Activated CD8-positive, alpha-beta memory T cell treated with anti-CD3 and anti-CD28 coated beads for 36 hours (primary cell): ENCODE results near the gene EOGT. TPM values are rescaled to one million over a fixed set of nuclear protein-coding genes. Genes with fewer than 3 reads are reported as not detected.

Experiments
- CTCF ChIA-PET: fragments of 350-600 bp; sonication (Branson Sonifier 250); formaldehyde crosslinking; loops from one replicate; lab custom pipeline; 2021; ENCODE audit warnings: antibody characterized with exemption; lab: Charles Lee
- POLR2A ChIA-PET: fragments of 350-600 bp; sonication (Branson Sonifier 250); formaldehyde crosslinking; loops from one replicate; lab custom pipeline; 2021; ENCODE audit warnings: antibody characterized with exemption; lab: Charles Lee
- total RNA-seq, 2 experiments: library from RNA; stranded (reverse); gene quantifications; one replicate each; pipeline ENCODE4 v1.2.3, GENCODE V29; 2021

Gene EOGT
- 10 to 100 TPM; 15.6 to 18.2 TPM for total RNA-seq

DNA sequence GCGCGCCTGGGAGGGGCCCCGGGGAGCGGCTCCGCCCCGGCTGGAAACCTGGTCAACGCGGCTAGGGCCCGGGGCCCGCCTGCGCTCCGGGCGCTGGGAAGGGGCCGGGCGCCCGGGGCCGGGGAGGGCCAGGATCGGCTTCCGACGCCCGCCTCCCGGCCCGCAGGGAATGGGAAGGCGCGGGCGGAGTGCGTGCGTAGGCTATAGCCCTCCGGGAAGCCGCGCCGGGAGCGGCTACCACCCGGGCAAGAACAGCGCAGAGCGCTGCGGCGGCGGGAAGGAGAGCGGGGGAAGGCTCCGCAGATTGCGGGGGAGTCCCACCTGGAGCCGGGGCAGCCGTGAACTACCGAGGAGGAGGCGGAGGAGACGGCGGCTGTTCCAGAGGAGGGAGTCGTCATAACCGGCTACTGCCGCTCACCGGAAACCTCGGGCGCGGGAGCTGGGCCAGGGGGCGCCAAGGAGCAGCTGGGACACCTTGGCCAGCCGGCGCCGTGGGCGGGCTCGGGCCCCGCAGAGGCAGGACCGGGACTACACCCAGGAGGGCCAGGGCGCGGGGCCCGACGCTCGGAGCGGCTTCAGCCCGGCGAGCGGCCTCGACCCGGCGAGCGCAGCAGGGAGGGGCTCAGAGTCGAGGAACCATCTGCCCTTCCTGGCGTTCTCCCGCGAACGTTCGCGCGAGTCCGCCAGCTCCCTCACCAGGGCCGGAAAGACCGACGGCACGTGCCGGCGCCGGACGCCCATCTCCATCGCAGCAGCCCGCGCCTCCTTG lies at the start of gene EOGT:
Gene EOGT (minus strand): TSS at position 432 of the 769 bp plus-strand sequence. CDS start 3,838 bp downstream, outside the sequence.
- ChIA-PET CTCF (interaction anchor here (1.0 to 1.8 kb wide), 4 partner anchors 8 to 68 kb away, joined by 4 read pairs; no protein-coding TSS in a partner anchor), POLR2A (interaction anchor here (0.7 to 1.5 kb wide), 8 partner anchors 39 to 170 kb away, joined by 3 to 9 read pairs (median 6); partner anchors contain the start of genes ARL6IP5, TMF1 and UBA3)

GRCh38 chr3:69059688-69060087 lies 46.2 kb upstream of the EOGT start:
- CTCF ChIA-PET, result no interaction called here
- POLR2A ChIA-PET, result interaction anchor here (1.2 kb wide), 1 partner anchor 22 kb away, joined by 4 read pairs; no protein-coding TSS in a partner anchor

DNA sequence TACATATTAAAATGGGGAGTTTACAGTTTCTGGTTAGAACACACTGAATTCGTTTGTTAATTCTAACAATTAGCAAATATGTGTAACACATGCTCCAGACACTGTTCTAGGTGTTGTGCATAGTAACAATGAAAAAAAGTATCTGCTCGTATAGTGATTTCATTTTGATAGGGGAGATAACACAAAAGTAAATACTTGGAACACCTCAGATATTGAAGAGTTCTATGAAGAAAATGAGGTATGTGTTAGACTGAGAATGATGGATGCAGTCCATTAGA lies 45.4 kb upstream of the EOGT start:
- POLR2A ChIA-PET, result interaction anchor here (1.2 kb wide), 2 partner anchors 23 to 35 kb away, joined by 3 to 4 read pairs; no protein-coding TSS in a partner anchor
- CTCF ChIA-PET, result interaction anchor here (1.2 to 1.3 kb wide), 2 partner anchors 9 to 120 kb away, joined by 3 read pairs; no protein-coding TSS in a partner anchor

- ChIA-PET POLR2A (interaction anchor here (0.5 to 1.5 kb wide), 3 partner anchors 26 to 47 kb away, joined by 3 to 9 read pairs (median 3); partner anchors contain the start of gene ARL6IP5), CTCF (interaction anchor here (0.6 to 1.3 kb wide), 3 partner anchors 9 to 238 kb away, joined by 3 read pairs; no protein-coding TSS in a partner anchor)
These were observed 44.9 kb upstream of the EOGT start for GRCh38 chr3:69058180-69058946.

DNA sequence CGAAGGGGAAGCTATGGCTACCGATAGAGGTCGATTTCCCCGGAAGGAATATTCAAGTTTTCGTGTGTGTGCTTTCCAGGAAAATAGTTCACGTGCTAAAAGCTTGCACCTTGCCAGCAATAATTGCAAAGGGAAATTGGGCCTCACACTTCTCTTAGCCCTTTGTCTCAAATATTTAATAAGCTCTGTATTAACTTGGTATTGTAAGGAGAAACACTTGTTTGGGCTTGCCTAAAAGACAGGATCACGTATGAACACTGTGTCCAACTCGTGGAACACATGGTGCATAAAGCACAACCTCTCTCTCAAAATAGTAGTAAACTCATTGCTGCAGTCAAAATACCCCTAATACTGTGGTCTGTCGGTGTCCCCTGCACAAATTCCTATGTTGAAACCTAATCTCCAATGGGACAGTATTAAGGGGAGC lies 39.0 kb upstream of the EOGT start:
- POLR2A ChIA-PET, result interaction anchor here (0.6 to 1.8 kb wide), 5 partner anchors 25 to 39 kb away, joined by 3 to 8 read pairs (median 3); partner anchors contain the start of gene EOGT
- CTCF ChIA-PET, result interaction anchor here (1.0 to 1.2 kb wide), 2 partner anchors 12 to 33 kb away, joined by 3 to 4 read pairs; no protein-coding TSS in a partner anchor

GRCh38 chr3:69051756-69052471 lies 38.4 kb upstream of the EOGT start, which contains the start of gene TMF1:
Gene TMF1, minus strand, starts transcription at chr3:69052333. Its CDS starts 247 bp downstream, at chr3:69052086.
- ChIA-PET POLR2A (interaction anchor here (0.6 to 1.8 kb wide), 6 partner anchors 13 to 38 kb away, joined by 3 to 8 read pairs (median 4); partner anchors contain the start of gene EOGT), CTCF (interaction anchor here (0.6 to 1.2 kb wide), 3 partner anchors 12 to 38 kb away, joined by 3 to 4 read pairs (median 3); no protein-coding TSS in a partner anchor)

GRCh38 chr3:69048990-69049389 lies 35.5 kb upstream of the EOGT start:
- ChIA-PET CTCF (no interaction called here), POLR2A (interaction anchor here (1.2 kb wide), 1 partner anchor 43 kb away, joined by 3 read pairs; no protein-coding TSS in a partner anchor)

DNA sequence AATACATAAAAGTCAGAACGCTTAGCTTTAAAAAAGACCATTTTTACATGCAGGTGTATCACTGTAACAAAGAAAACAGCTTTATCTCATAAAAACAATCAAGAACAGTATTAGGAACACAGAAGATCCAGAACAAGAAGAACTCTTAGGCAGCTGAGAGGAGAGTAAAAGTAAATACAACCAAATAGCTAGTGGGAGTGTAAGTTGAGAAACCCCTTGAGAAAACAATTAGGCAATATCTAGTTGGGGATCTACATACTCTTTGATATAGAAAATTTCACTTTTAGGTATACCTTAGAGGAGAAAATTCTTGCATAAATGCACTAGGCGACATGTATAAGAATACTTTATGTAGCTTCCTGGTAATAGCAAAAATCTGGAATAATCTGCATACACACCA lies 31.1 kb upstream of the EOGT start:
- ChIA-PET CTCF (interaction anchor here (1.0 kb wide), 1 partner anchor 31 kb away, joined by 4 read pairs; the partner anchor contains the start of gene EOGT), POLR2A (no interaction called here)

- CTCF ChIA-PET, result interaction anchor here (1.4 kb wide), 1 partner anchor 46 kb away, joined by 3 read pairs; the partner anchor contains the start of gene UBA3
- POLR2A ChIA-PET, result interaction anchor here (0.7 kb wide), 1 partner anchor 54 kb away, joined by 4 read pairs; no protein-coding TSS in a partner anchor
These were observed 20.0 kb upstream of the EOGT start for GRCh38 chr3:69033470-69033869.

GRCh38 chr3:69032737-69033136 lies 19.3 kb upstream of the EOGT start:
- ChIA-PET CTCF (interaction anchor here (0.6 to 1.4 kb wide), 2 partner anchors 14 to 47 kb away, joined by 3 read pairs; partner anchors contain the start of gene UBA3), POLR2A (no interaction called here)

- CTCF ChIA-PET, result interaction anchor here (0.6 to 1.4 kb wide), 2 partner anchors 13 to 48 kb away, joined by 3 read pairs; partner anchors contain the start of gene UBA3
- POLR2A ChIA-PET, result no interaction called here
These were observed 18.7 kb upstream of the EOGT start for GRCh38 chr3:69032142-69032541.

DNA sequence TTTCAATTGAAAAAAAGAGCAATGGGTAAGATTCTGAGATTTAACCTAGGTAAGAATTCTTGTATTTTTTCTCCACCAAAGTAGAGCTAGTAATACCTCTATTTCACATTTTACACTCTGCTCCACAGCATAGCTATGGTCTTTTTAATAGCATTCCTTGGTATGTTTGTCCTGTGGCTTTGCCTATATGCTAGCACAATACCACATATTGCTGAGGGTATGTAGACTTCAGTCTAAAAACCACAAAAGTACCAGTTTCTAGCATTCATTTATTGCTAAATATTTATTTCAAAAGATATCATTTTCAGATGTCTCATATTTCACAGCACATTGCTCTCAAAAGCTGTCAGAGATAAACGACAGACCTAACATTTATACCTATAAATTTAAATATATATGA lies 18.2 kb upstream of the EOGT start:
- POLR2A ChIA-PET, result no interaction called here
- CTCF ChIA-PET, result no interaction called here

DNA sequence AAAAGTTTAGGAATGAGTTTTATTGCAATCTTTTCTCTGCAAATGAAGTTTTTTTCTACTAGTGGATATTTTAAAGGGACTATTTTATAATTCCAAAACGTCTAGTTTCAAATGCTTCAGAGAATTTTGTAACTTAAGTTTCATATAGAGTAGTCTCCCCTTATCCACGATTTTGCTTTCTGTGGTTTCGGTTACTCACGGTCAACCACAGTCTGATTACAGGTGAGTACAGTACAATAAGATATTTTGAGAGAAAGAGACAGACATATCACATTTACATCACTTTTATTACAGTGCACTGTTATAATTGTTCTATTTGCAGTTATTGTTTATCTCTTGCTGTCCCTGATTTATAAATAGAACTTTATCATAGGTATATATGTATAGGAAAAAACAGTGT lies 7.4 kb upstream of the EOGT start:
- POLR2A ChIA-PET, result no interaction called here
- CTCF ChIA-PET, result no interaction called here

DNA sequence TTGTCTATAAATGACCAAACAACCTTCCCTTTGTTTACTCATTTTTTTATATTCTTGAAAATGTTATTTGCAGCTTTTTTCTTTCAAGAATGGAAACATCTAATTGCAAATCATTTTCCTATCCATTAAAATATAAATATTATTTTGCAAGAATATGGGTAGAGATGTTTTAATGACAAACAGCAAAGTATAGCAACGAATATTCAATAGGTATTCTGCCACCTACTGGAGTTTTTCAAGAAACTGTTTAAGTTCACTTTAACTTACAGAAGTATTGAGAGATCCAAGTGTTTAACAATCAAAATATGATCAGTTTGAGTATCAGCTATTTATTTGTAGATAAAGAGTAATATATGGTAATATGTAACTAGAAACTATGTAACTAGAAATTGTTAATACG lies 6.9 kb upstream of the EOGT start:
- ChIA-PET POLR2A (no interaction called here), CTCF (no interaction called here)

DNA sequence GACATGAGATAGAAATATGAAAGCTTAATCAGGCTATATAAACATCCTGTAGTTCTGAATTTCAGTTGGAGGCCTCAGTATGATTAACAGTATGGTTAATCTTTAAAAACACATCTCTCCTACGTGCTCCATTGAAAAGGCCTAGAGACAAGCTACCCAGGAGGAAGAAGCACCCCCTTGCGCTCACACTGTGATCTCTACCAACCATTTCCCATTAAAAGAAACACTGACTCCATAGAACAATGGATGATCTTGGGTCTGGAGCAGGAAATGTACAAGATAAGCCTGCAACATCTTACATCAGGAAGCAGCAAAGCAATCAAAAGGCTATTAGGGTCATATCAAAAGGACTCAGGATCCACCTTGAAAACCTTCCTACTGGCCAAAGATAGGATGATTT lies 3.4 kb upstream of the EOGT start:
- CTCF ChIA-PET, result no interaction called here
- POLR2A ChIA-PET, result no interaction called here

- POLR2A ChIA-PET, result no interaction called here
- CTCF ChIA-PET, result no interaction called here
These were observed 2.6 kb upstream of the EOGT start for GRCh38 chr3:69016102-69016501.

- ChIA-PET POLR2A (interaction anchor here (0.8 to 1.5 kb wide), 7 partner anchors 38 to 80 kb away, joined by 3 to 9 read pairs (median 6); partner anchors contain the start of genes ARL6IP5, TMF1 and UBA3), CTCF (interaction anchor here (1.0 to 1.8 kb wide), 4 partner anchors 9 to 67 kb away, joined by 4 read pairs; no protein-coding TSS in a partner anchor)
These were observed 617 bp upstream of the EOGT start for GRCh38 chr3:69014022-69014580.
